Islet precursor cell (in vitro differentiated cells): ENCODE measurements around the gene LDLRAD2.

Experiments
- DNase-seq: peaks from one replicate; pipeline ENCODE4 v3.0.0-alpha.2; 2018

LDLRAD2 gene

GRCh38 chr1:21863981-21864380 is 51.9 kb downstream of the LDLRAD2 start:
- no peak for DNase-seq

- no peak for DNase-seq
These were observed 52.7 kb downstream of the LDLRAD2 start for GRCh38 chr1:21864730-21865129.

GRCh38 chr1:21865609-21865942 is 53.5 kb downstream of the LDLRAD2 start:
- DNase-seq = no peak

- DNase-seq = no peak
These were observed 54.1 kb downstream of the LDLRAD2 start for GRCh38 chr1:21865943-21866706.

- no peak for DNase-seq
These were observed 54.6 kb downstream of the LDLRAD2 start for GRCh38 chr1:21866707-21867043.

GRCh38 chr1:21867451-21867996 is 55.5 kb downstream of the LDLRAD2 start:
- DNase-seq = no peak

- no peak for DNase-seq
These were observed 56.4 kb downstream of the LDLRAD2 start for GRCh38 chr1:21868482-21868881.

GRCh38 chr1:21868941-21869454 is 56.9 kb downstream of the LDLRAD2 start:
- no peak for DNase-seq

GRCh38 chr1:21869620-21870121 is 57.6 kb downstream of the LDLRAD2 start:
- DNase-seq = no peak

- DNase-seq = no peak
These were observed 58.5 kb downstream of the LDLRAD2 start for GRCh38 chr1:21870611-21871010.

- DNase-seq = no peak
These were observed 59.9 kb downstream of the LDLRAD2 start for GRCh38 chr1:21871943-21872342.

GRCh38 chr1:21872445-21873079 is 60.5 kb downstream of the LDLRAD2 start:
- no peak for DNase-seq

- no peak for DNase-seq
These were observed 61.1 kb downstream of the LDLRAD2 start for GRCh38 chr1:21873174-21873573.

GRCh38 chr1:21873761-21874160 is 61.7 kb downstream of the LDLRAD2 start:
- DNase-seq = no peak

- DNase-seq = no peak
These were observed 62.3 kb downstream of the LDLRAD2 start for GRCh38 chr1:21874328-21874727.
